HepG2 (cell line): Measurements from ENCODE around the gene GTF2H4. TPM values are rescaled to one million over a fixed set of nuclear protein-coding genes. Genes with fewer than 3 reads are reported as not detected.

ENCODE experiments used
- ATAC-seq: fragments of 200-7000 bp; cut with Tn5 transposase; 3 replicates; pipeline ENCODE4 v1.9.1; 2020; ENCODE audit warnings: mild to moderate bottlenecking, moderate library complexity
- BruUV-seq: library from RNA; stranded (reverse); fragments of 400-500 nt; replicated peaks from 2 replicates; lab custom pipeline; 2021; lab: Mats Ljungman, UMichigan
- CTCF ChIA-PET: fragments of 300-600 bp; formaldehyde crosslinking; extraction: SDS; loops from one replicate; lab custom pipeline; 2021; ENCODE audit warnings: low total read pairs, inconsistent platforms, low intra/inter-chr PET ratio; lab: Yijun Ruan, JAX
- POLR2A ChIA-PET: fragments of 350-600 bp; sonication (Branson Sonifier 250); formaldehyde crosslinking; loops from one replicate; lab custom pipeline; 2020; ENCODE audit warnings: antibody characterized with exemption, inconsistent platforms; lab: Yijun Ruan, JAX
- DNase-seq: peaks from one replicate; pipeline ENCODE4 v3.0.0-alpha.2; 2015; ENCODE audit warnings: low spot score
- FAIRE-seq: peaks from 3 replicates; lab custom pipeline; 2011; peaks lifted over from hg19 to GRCh38; lab: Jason Lieb, UNC
- H2AFZ ChIP-seq: one replicate; pipeline ENCODE4 v1.6.1; 2011; ENCODE audit warnings: low read length, inconsistent platforms
- H3K27ac ChIP-seq: fragments of 300-600 bp; 3 replicates; pipeline ENCODE4 v1.8.0; 2011; ENCODE audit warnings: mixed run types, mild to moderate bottlenecking, mixed read lengths, low read length, inconsistent platforms; ENCODE audit not compliant: insufficient read depth; ENCODE audit errors: extremely low read length
- H3K27me3 ChIP-seq, 2 experiments: fragments of 200-600 bp in 1 of 2; 2 replicates in 1 of 2; 3 replicates in 1 of 2; pipeline versions ENCODE4 v1.6.0 to v1.8.0; 2011; ENCODE audit warnings: low read length in 2 of 2, mild to moderate bottlenecking in 2 of 2, moderate library complexity in 2 of 2, inconsistent platforms in 1 of 2; ENCODE audit not compliant: insufficient read depth in 2 of 2, control insufficient read depth in 1 of 2
- H3K36me3 ChIP-seq, 2 experiments: fragments of 200-600 bp in 1 of 2; replicated peaks in 1 of 2; 2 replicates in 1 of 2; 3 replicates in 1 of 2; pipeline versions ENCODE4 v1.5.1 to v1.8.0; 2011; ENCODE audit warnings: low read length in 2 of 2, inconsistent platforms in 1 of 2; ENCODE audit not compliant: insufficient read depth in 2 of 2, control insufficient read depth in 1 of 2
- H3K4me1 ChIP-seq: 2 replicates; pipeline ENCODE4 v1.5.1; 2012; ENCODE audit warnings: low read length, inconsistent platforms; ENCODE audit not compliant: insufficient read depth
- H3K4me2 ChIP-seq: 2 replicates; pipeline ENCODE4 v1.6.0; 2011; ENCODE audit warnings: low read depth, low read length, inconsistent platforms
- H3K4me3 ChIP-seq, 3 experiments: fragments of 200-600 bp in 1 of 3; sonication (generic), shearing (Covaris generic) in 1 of 3; replicated peaks in 1 of 3; 2 replicates each; pipeline ENCODE4 v1.5.1; 2011 to 2016; ENCODE audit warnings: low read length in 3 of 3, inconsistent platforms in 2 of 3, low read depth in 2 of 3, mild to moderate bottlenecking in 2 of 3, control low read depth in 1 of 3, mixed read lengths in 1 of 3; ENCODE audit not compliant: insufficient read depth in 1 of 3
- H3K79me2 ChIP-seq: one replicate; pipeline ENCODE4 v1.6.1; 2011; ENCODE audit warnings: low read length, inconsistent platforms; ENCODE audit not compliant: insufficient read depth
- H3K9ac ChIP-seq: 2 replicates; pipeline ENCODE4 v1.6.0; 2011; ENCODE audit warnings: mild to moderate bottlenecking, low read depth, low read length, inconsistent platforms; ENCODE audit not compliant: insufficient read depth
- H3K9me3 ChIP-seq: 2 replicates; pipeline ENCODE4 v1.5.1; 2012; ENCODE audit warnings: mild to moderate bottlenecking, low read length
- H4K20me1 ChIP-seq: 2 replicates; pipeline ENCODE4 v1.6.0; 2011; ENCODE audit warnings: inconsistent platforms, mild to moderate bottlenecking, low read length, moderate library complexity; ENCODE audit not compliant: insufficient read depth
- HNF4G ChIP-seq, 2 experiments: sonication (generic) in 1 of 2; formaldehyde crosslinking in 1 of 2; IDR thresholded peaks; 2 replicates each; pipeline versions ENCODE4 v1.4.0 to v1.6.1; 2011 to 2020; ENCODE audit warnings: borderline replicate concordance in 2 of 2, low read depth in 2 of 2, mild to moderate bottlenecking in 2 of 2, low read length in 1 of 2, missing genetic modification reagents in 1 of 2, moderate library complexity in 1 of 2
- MTA1 ChIP-seq: sonication (generic); formaldehyde crosslinking; IDR thresholded peaks from 2 replicates; pipeline ENCODE4 v1.4.0; 2020; ENCODE audit warnings: missing genetic modification reagents, mild to moderate bottlenecking, borderline replicate concordance
- NCOA1 ChIP-seq: sonication (generic); formaldehyde crosslinking; IDR thresholded peaks from 2 replicates; pipeline ENCODE4 v1.9.0; 2021; ENCODE audit warnings: missing genetic modification reagents
- RARG ChIP-seq: sonication (generic); formaldehyde crosslinking; IDR thresholded peaks from 2 replicates; pipeline ENCODE4 v1.4.0; 2020; ENCODE audit warnings: low read depth, mild to moderate bottlenecking, missing genetic modification reagents
- RXRA ChIP-seq: sonication (generic); formaldehyde crosslinking; IDR thresholded peaks from 2 replicates; pipeline ENCODE4 v1.5.1; 2020; ENCODE audit warnings: missing genetic modification reagents
- SOX6 ChIP-seq, 2 experiments: fragments of 450-650 bp in 1 of 2; sonication (generic) in 1 of 2; formaldehyde crosslinking in 1 of 2; IDR thresholded peaks; 2 replicates each; pipeline versions ENCODE4 v1.4.0 to v1.6.1; 2017 to 2020; ENCODE audit warnings: antibody characterized with exemption in 1 of 2, mild to moderate bottlenecking in 1 of 2, missing genetic modification reagents in 1 of 2
- SP4 ChIP-seq: sonication (generic); formaldehyde crosslinking; IDR thresholded peaks from 2 replicates; pipeline ENCODE4 v1.8.1; 2023; ENCODE audit warnings: mild to moderate bottlenecking, missing genetic modification reagents
- ZEB1 ChIP-seq: IDR thresholded peaks from 2 replicates; pipeline ENCODE4 v1.6.1; 2012; ENCODE audit warnings: mild to moderate bottlenecking, low read depth, inconsistent platforms; ENCODE audit not compliant: insufficient replicate concordance
- ZNF350 ChIP-seq: sonication (generic); formaldehyde crosslinking; IDR thresholded peaks from 2 replicates; pipeline ENCODE4 v1.4.0; 2020; ENCODE audit warnings: mild to moderate bottlenecking, low read depth, missing genetic modification reagents, borderline replicate concordance
- ZNF354B ChIP-seq: sonication (generic); formaldehyde crosslinking; IDR thresholded peaks from 2 replicates; pipeline ENCODE4 v1.8.0; 2022; ENCODE audit warnings: mild to moderate bottlenecking, missing genetic modification reagents
- ZNF839 ChIP-seq: sonication (generic); formaldehyde crosslinking; IDR thresholded peaks from 2 replicates; pipeline ENCODE4 v1.4.0; 2020; ENCODE audit warnings: missing genetic modification reagents, mild to moderate bottlenecking, borderline replicate concordance
- WGBS: methylation state at CpG from one replicate; pipeline ENCODE4 v1.1.6; 2017; ENCODE audit warnings: low lambda C conversion rate; 5-methylcytosine and 5-hydroxymethylcytosine counted together
- in situ Hi-C: cut with HindIII; loops from 2 replicates; pipeline ENCODE4 v1.10.0; 2017; ENCODE audit warnings: low pct_unique_long_range_greater_than_20kb; ENCODE audit not compliant: extremely low pct_ligation_motif_present
- intact Hi-C: fragments of 100-400 bp; cut with micrococcal nuclease; formaldehyde crosslinking; loops from one replicate; pipeline ENCODE4 v1.10.0; 2022; ENCODE audit not compliant: unreplicated experiment
- polyA plus RNA-seq, 8 experiments: library from polyadenylated mRNA; depleted of rRNA in 3 of 8; stranded (reverse) in 7 of 8; unstranded in 1 of 8; fragments of >200 nt; fragmentation: Illumina TruSeq in 4 of 8; extraction: Trizol in 4 of 8; gene quantifications; 2 replicates each; pipeline versions ENCODE4 v1.2.1 to v1.2.3, GENCODE V29; 2011 to 2016; ENCODE audit warnings: low read depth in 4 of 8, missing spikeins in 1 of 8, mixed read lengths in 1 of 8; ENCODE audit not compliant: insufficient read depth in 1 of 8
- total RNA-seq, 5 experiments: library from RNA; depleted of rRNA; stranded (reverse); fragments of >200 nt; fragmentation: Illumina TruSeq; extraction: Trizol; gene quantifications; 2 replicates each; pipeline ENCODE4 v1.2.3, GENCODE V29; 2016; ENCODE audit warnings: low read depth in 1 of 5
- TF ChIP-seq, protein P1 (sequence below): sonication (generic); formaldehyde crosslinking; IDR thresholded peaks from 2 replicates; pipeline ENCODE4 v1.5.0; 2020; ENCODE audit warnings: missing genetic modification reagents, mild to moderate bottlenecking, borderline replicate concordance
- TF ChIP-seq, protein P2 (sequence below): sonication (generic); formaldehyde crosslinking; IDR thresholded peaks from 2 replicates; pipeline ENCODE4 v1.9.0; 2022; ENCODE audit warnings: low read depth, missing genetic modification reagents
- TF ChIP-seq, protein P3 (sequence below): sonication (generic); formaldehyde crosslinking; IDR thresholded peaks from 2 replicates; pipeline ENCODE4 v1.5.1; 2020; ENCODE audit warnings: mild to moderate bottlenecking, moderate library complexity, missing genetic modification reagents
- TF ChIP-seq, protein P4 (sequence below): IDR thresholded peaks from 2 replicates; pipeline ENCODE4 v1.6.1; 2012; ENCODE audit warnings: inconsistent platforms

Gene GTF2H4
- total and polyA plus RNA-seq, 2 of the 13 experiments (the other 11 are each of a cell fraction or from before 2014, with no cell fraction given) = 15.9 to 49.3 TPM

DNA sequence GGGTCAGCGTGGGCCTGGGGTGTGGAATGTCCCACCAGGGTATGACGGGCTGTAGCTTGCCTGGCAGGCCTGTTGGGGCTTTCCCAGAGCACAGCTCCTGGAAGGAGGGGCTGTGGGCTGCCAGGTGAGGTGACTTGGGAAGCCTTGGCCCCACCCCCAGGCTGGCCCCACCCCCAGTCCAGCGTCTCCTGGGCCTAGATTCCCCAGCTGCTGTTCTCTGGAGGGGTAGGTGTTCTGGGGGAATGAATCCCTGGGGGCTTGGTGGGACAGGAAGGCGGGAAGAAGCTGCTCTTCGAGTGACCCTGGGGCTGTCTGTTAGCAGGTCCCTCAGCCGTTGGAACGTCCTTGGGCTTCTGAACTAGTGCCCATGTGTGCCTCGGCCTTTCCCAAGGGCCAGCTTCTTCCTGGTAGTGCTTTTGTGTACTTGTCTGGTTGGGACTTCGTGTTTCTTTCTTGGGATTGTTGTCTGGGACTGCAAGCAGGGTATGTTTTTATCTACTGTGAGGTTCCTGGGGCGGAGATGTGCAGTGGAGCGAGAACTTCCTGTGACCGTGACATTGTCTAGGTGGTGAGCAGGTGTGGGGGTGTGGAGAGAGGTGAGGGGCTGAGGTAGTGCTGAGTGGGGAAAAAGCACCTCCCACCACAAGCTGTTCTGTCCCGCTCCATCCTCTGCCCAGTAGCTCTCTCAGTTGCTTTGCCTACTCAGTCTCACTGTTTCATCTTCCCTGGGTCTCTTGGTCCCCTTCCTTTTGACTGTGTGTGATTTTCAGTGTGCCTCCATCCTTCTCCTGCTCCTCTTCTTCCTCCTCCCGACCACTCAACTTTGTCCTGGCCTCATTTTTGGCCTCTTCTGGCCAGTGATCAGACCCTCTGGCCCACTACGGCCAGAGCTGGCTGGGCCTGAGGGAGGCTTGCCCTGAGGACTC is 25.0 kb upstream of the GTF2H4 start:
- H3K27me3 ChIP-seq = peaks cover 6 to 34% of the 10 kb centered on the region in 2 experiments
- DNase-seq = no peak
- peak overlapping the region; percentile 44 for H3K27ac ChIP-seq
- H3K4me2 ChIP-seq = peak overlapping the region; percentile 90
- no peak overlapping the region for H2AFZ ChIP-seq
- H3K4me1 ChIP-seq = peaks cover 63% of the 10 kb centered on the region
- H4K20me1 ChIP-seq = peaks cover 4% of the 10 kb centered on the region; the same call in 1 of the 2 replicates
- no TSS peak for BruUV-seq
- H3K4me3 ChIP-seq = peak overlapping the region; percentile 80 to 91 (median 82)
- peaks cover 19% of the 10 kb centered on the region for H3K79me2 ChIP-seq
- H3K36me3 ChIP-seq = no peaks in the 10 kb centered on the region
- H3K9ac ChIP-seq = peak overlapping the region; percentile 63
- FAIRE-seq = no peak
- ChIA-PET POLR2A (interaction anchor here (0.8 to 5.9 kb wide), 20 partner anchors 11 to 265 kb away, joined by 3 to 45 read pairs (median 4); partner anchors contain the start of genes FLOT1, GTF2H4, IER3 and MDC1), CTCF (interaction anchor here (1.1 kb wide), 1 partner anchor 54 kb away, joined by 3 read pairs; no protein-coding TSS in a partner anchor)
- peak; percentile 5 for ATAC-seq
- in situ Hi-C loops = no loop called here
- intact Hi-C loops = no loop called here
- H3K9me3 ChIP-seq = no peaks in the 10 kb centered on the region
- WGBS = 4% methylated on average over 8 of the region's 15 CpGs
- TF ChIP-seq, protein P1, sequence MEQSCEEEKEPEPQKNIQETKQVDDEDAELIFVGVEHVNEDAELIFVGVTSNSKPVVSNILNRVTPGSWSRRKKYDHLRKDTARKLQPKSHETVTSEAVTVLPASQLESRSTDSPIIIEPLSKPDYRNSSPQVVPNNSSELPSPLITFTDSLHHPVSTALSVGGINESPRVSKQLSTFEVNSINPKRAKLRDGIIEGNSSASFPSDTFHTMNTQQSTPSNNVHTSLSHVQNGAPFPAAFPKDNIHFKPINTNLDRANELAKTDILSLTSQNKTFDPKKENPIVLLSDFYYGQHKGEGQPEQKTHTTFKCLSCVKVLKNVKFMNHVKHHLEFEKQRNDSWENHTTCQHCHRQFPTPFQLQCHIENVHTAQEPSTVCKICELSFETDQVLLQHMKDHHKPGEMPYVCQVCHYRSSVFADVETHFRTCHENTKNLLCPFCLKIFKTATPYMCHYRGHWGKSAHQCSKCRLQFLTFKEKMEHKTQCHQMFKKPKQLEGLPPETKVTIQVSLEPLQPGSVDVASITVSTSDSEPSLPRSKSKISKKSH (CRISPR knock-in tag) = 0 out of 2 replicates have a peak, but pooled peaks have one; percentile 15
- TF ChIP-seq ZNF839 (CRISPR knock-in tag) (peak; percentile 22; the same call in 1 of the 2 replicates), SP4 (CRISPR knock-in tag) (peak; percentile 23; the same call in 1 of the 2 replicates), ZNF350 (CRISPR knock-in tag) (peak; percentile 48; the same call in 1 of the 2 replicates), RARG (CRISPR knock-in tag) (no peak), RXRA (CRISPR knock-in tag) (0 out of 2 replicates have a peak, but pooled peaks have one; percentile 6), HNF4G (IDR thresholded peaks at IDR 0.05; ENCODE audit: borderline replicate concordance, low read depth, low read length) (no peak), HNF4G (CRISPR knock-in tag; IDR thresholded peaks at IDR 0.05; ENCODE audit: borderline replicate concordance, low read depth) (0 out of 2 replicates have a peak, but pooled peaks have one; percentile 0), NCOA1 (no peak), ZNF354B (CRISPR knock-in tag) (0 out of 2 replicates have a peak, but pooled peaks have one; percentile 19), SOX6 (IDR thresholded peaks at IDR 0.05) (no peak), SOX6 (CRISPR knock-in tag; IDR thresholded peaks at IDR 0.05) (peak; percentile 24; the same call in 1 of the 2 replicates), MTA1 (0 out of 2 replicates have a peak, but pooled peaks have one; percentile 10), ZEB1 (peak; percentile 69)
- TF ChIP-seq, protein P2, sequence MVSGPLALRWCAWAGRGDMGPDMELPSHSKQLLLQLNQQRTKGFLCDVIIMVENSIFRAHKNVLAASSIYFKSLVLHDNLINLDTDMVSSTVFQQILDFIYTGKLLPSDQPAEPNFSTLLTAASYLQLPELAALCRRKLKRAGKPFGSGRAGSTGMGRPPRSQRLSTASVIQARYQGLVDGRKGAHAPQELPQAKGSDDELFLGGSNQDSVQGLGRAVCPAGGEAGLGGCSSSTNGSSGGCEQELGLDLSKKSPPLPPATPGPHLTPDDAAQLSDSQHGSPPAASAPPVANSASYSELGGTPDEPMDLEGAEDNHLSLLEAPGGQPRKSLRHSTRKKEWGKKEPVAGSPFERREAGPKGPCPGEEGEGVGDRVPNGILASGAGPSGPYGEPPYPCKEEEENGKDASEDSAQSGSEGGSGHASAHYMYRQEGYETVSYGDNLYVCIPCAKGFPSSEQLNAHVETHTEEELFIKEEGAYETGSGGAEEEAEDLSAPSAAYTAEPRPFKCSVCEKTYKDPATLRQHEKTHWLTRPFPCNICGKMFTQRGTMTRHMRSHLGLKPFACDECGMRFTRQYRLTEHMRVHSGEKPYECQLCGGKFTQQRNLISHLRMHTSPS (CRISPR knock-in tag) = peak; percentile 1; the same call in 1 of the 2 replicates
- TF ChIP-seq, protein P3, sequence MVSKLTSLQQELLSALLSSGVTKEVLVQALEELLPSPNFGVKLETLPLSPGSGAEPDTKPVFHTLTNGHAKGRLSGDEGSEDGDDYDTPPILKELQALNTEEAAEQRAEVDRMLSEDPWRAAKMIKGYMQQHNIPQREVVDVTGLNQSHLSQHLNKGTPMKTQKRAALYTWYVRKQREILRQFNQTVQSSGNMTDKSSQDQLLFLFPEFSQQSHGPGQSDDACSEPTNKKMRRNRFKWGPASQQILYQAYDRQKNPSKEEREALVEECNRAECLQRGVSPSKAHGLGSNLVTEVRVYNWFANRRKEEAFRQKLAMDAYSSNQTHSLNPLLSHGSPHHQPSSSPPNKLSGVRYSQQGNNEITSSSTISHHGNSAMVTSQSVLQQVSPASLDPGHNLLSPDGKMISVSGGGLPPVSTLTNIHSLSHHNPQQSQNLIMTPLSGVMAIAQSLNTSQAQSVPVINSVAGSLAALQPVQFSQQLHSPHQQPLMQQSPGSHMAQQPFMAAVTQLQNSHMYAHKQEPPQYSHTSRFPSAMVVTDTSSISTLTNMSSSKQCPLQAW (CRISPR knock-in tag) = 0 out of 2 replicates have a peak, but pooled peaks have one; percentile 22
- TF ChIP-seq, protein P4, sequence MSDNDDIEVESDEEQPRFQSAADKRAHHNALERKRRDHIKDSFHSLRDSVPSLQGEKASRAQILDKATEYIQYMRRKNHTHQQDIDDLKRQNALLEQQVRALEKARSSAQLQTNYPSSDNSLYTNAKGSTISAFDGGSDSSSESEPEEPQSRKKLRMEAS = peak; percentile 27; the same call in 1 of the 2 replicates
